HG02571 (cell line): ENCODE measurements around the gene STAC.
"Not testable (repeated sequence)": the region's sequence is repeated elsewhere in the genome, so short reads cannot be mapped to it uniquely, and the experiment has no call there.

ENCODE experiments used
- ATAC-seq: cut with Tn5 transposase; IDR thresholded peaks from one replicate; pipeline ENCODE4 v1.9.1; 2021; ENCODE audit warnings: mild to moderate bottlenecking, moderate library complexity; ENCODE audit not compliant: unreplicated experiment

STAC gene

DNA sequence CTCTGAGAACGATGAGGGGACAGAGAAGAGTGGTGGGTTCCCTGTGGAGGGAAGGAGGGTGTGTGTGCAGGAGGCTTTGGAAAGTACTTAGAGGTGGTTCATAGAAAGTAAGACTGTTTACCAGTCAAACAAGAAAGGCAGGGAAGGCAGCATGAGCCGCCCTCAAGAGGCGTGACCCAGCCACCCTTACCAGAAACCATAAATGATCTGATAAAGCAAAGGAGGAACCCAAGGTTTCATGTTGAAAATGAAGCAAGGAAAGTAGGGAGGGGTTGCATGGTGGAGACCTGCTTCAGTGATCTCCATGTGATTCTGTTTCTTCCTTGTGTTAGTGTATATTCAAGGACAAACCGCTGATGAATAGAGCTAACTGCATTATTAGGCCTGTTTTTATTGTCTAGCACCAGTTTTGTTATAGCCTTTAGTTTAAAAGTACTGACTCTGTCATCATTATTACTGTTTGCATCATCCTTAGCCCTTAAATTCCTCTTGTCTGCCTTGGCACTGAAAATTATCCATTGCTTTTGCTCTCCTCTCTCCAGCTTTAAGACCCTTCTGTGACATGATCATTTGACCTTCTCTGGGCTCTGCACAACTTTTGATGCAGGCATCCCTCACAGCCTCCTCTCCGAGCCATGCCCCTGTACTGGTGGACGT, 96.1 kb downstream of the STAC start:
- ATAC-seq: no peak

DNA sequence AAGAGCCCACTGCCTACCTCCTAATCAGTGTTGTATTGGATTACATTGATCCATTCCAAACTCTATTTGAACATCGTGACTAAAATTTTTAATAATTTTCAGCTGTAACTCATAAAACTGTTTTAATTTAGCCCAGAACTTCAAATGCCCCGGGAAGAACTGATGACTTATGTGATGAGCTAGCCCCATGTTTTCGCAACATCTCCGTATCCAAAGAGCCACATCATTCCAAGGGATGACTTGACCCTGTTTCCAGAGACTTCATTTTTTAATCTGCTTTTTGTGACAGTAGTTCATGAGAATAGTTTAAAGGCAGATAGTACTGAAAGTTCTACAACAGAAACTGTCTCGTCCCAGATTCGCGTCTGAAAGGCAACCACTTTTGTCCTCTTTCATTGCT, 97.4 kb downstream of the STAC start:
- ATAC-seq: no peak

DNA sequence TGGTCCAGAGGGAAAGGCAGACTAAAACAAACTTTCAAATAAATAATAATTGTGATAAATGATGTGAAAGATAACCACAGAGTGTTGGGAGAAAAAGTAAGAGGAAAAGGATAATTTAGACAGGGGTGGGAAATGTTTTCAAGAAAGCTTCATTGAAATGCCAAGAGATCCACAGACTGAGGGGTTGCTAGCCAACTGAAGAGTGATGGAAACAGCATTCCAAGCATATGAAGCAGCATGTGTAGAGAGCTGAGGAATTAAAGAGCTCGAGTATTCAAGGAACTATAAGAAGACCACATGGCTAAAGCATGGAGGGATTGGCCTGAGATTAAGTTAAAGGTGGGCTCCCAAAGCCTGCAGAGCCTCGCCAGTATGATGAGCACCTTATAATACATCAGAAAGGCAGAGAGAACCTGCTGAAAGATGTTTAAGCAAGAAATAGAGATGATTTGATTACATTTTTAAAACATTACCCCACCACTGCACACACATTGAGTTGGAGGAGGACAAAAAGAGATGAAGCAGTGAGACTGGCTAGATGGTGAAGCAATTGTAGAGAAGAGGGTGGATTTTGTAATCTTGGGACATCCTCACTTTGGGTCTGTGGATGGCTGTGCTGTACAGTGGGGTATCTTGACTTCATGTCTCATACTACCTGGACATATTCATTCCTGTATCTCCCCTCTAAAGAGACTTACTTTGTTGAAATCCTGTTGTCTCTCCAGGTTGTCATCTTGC, 100.8 kb downstream of the STAC start:
- no peak for ATAC-seq

DNA sequence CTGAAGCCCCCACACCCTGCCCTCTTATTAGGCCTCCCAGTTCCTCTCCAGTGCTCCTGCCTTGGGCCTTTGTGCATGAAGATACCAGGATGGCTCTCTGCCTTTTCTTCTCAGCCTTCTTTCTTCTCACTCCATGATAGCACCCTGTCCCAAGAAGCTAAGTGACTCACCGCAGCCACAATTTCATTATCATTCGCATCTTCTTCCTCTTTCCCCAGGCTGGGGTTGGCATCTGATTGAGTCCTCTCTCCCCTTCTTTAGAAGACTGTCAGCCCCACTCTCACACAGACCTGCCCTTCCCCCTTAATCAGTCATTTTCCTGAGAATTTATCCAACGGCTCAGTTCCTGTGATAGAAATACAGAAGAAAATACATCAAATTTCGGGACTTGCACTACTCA, 102.0 kb downstream of the STAC start:
- ATAC-seq: no peak

DNA sequence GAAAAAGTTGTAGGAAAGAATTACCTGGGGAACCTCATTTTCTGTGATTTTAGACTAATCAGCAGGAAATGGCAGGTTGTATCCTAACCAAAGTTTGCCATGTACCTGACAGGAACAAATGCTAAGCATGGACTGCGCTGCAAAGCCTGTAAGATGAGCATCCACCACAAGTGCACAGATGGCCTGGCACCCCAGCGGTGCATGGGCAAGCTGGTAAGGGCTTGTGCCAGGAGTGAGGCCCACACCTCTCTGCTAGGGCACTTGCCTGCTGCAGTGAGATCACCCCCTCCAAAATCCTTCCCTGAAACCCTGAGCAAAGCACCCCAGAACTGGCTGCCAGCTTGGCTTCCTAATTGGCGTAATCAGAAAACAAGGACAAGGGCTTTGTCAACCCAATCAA, 102.6 kb downstream of the STAC start:
- no peak for ATAC-seq

DNA sequence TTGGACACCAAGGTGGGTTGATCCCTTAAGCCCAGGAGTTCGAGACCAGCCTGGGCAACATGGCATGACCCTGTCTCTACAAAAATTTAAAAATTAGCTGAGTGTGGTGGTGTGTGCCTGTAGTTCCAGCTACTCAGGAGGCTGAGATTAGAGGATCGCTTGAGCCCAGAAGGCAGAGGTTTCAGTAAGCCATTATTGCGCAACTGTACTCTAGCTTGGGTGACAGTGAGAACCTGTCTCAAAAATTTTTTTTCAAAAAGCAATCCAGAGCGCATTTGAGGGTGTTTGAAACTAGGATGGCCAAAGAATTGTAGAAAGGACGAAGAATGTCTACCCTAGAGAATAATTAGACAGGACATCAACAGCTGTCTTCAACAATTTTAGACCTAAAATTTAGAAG, 103.4 kb downstream of the STAC start:
- ATAC-seq: no peak

DNA sequence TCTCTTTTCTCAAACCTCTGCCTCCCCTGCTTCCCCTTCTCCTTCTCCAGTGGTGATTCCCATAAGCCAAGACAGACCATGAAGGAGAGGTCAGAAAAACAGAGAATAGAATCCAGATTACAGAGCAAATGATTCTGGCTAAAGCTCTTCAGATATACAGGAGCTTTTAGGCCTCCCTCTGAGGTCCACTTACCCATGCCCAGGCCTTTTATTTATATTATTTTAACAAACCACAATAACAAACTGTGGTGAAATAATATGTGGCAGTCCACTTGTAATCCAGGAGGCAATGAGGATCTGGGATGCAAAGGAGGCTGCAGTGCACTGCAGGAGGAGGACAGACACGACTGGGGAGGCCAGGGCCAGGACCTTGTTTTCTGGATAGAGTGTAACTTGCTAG, 104.1 kb downstream of the STAC start:
- no peak for ATAC-seq

DNA sequence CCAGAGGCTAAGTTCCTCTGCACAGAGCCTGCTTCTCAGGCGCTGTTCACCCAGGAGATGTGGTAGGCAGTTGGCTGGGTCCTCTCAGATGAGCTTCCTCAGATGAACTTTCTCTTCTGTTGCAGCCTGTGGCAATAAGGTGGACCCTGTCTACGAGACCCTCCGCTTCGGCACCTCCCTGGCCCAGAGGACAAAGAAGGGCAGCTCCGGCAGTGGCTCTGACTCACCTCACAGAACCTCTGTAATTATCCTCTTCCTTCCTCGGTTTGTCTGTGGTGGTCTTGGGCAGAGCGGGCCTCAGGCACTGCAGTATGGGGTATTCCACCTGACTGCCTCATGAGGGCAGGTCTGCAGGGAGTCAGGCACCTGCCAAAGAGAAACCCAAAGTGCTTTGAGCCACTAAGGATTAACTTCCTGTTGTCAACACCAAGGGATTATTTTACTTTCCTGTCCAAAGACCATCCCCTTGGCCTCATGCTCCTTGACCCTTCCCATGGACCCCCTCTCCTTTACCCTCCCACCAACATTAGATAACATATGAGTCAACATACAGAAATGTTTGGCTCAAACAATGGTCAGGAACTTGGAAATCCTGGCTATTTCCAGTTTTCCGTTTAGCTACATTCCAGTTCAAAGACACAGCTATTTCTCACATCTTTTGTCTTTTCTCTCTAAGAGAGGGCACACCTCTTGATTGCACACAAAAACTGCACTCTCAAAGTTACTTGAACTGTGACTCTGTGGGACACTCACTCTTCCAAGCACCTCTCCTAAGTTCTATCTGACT, 105.9 kb downstream of the STAC start:
- ATAC-seq: no peak

DNA sequence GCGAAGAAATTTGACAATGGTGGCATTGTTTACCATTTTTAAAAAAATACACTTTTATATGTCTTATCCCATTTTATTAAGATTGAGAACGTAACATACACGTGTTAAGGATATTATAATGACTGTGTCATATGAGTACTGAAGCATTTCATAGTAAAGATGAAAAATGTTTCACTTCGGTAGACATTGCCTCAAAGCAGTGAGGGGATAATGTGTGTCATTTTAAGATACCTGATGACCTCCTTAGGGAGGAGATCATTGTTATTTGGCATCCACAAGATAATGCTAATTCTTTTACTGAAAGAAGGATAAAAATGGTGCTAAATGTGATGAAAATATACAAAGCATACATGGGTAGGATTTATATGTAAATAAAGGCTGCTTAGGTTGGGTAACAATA, 107.3 kb downstream of the STAC start:
- ATAC-seq: no peak

DNA sequence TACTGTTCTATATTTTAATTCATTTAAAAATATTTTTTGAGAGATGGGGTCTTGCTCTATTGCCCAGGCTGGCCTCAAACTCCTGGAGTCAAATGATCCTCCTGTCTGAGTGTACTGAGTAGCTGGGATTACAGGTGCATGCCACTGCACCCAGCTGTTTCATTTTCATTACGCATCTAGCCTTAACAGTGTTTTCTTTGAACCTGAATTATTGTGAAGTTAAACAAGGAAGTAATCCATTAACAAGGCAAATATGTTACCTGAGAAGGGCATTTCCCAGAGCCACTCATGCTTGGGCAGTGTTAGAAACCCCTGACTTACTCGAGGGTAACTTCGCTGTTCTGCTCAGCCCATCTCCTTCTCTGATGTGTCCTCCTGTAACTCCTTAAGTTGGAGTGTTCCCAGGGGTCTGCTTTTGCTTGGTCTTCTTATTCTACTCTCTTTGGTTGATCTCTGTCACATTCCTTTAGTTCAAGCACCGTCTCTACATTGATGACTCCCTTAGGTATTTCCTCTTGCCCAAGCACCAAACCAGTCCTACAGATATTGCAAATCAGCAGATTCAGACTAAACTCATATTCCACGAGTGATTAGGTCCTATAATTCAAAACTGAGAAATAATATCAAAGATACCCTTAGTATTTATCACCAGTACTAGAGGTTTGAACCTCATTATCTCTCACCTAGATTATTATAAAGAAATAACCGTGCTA, 107.9 kb downstream of the STAC start:
- ATAC-seq: no peak

DNA sequence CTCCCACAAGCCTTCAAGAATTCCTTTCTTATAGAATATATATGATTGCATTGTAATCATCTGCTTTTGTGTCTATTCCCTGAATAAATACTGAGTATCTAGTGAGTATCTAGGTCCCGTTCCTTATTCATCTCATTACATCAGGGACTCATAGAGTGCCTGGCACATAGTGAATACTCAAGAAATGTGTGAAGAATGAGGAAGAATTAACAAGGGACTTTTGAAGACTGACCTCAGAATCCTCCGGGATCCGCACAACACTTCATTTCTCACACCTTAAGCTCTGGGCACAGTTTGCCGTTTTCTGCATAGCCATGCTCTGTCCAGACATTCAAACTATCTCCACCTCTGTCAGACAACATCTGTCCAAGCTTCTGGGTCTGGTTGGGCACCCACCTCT, 108.8 kb downstream of the STAC start:
- no peak for ATAC-seq

DNA sequence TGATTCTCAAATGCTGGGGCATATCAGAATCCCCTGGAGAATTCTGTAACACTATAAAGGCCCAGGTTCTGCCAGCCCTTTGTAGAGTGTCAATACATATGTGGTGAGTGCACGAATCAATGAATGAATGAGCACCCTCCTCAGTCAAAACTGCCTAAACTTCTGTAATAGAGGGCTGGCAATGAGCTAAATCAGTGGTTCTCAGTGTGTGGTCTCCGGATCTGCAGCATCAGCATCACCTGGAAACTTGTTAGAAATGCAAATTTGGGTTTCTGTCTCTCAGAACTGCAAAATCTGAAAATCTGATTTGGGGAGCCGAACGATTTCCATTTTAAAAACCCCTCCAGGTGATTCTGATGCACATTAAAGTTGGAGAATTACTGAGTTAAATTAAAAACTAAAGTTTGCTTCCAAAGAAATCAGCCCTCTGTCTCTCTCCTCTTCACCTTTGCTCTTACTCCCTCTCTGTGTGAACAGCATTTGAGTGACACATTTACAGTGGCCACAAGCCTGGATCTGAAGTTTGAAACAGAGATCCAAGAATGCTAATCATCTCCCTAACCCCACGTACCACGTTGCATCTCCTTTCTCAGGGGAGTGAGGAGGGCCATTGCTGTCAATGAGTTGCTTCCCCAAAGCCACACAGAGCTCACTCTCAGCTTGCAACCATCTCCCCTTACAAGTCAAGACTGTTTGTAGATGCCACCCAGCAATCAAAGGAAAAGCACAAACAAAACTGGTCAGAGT, 109.5 kb downstream of the STAC start:
- ATAC-seq: no peak

DNA sequence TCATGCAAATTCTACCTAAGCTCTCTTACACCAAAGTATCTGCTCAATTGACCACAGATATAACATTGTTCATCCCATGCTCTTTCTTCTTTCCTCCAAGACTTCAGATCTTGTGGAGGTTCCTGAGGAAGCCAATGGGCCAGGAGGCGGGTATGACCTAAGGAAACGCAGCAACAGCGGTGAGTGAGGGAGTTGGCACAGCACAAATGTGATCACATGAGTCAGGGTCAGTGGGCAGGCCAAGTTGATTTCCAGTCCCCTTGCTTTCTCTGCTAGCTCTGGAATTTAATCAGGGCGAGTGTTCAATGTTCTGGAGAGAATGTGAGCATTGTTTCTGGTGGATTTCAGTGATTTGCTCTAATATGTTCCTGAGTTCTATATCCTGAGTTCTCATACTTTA, 112.7 kb downstream of the STAC start:
- no peak for ATAC-seq

DNA sequence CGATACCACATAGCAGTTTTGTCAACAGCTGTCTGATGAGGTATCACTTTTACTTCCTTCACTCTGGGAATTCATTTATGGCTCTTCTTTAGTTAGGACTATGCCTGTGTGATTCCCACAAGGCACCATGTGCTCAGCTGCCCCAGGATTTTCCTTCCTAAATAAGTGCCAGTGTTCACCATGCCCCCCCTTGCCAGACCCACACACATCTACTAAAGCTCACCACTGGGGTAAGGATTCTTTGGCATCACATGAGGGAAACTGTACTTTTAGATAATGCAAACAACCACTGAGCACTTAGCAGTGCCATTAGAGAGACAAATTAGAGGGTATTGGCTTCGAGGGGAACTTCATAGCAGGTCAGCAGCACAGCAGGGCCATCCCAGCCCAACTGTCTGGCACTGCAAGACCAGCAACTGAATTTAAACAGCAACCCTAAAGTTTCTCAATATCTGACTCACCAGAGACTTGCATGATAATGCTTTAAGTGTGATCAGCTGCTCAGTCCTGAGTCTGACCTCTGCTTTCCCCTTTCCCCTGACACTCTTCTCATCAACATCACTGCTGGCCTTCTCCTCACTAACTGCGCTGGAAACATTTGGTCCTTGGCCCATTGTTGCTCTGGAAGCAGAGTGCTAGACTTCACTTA, 114.3 kb downstream of the STAC start:
- ATAC-seq: no peak

DNA sequence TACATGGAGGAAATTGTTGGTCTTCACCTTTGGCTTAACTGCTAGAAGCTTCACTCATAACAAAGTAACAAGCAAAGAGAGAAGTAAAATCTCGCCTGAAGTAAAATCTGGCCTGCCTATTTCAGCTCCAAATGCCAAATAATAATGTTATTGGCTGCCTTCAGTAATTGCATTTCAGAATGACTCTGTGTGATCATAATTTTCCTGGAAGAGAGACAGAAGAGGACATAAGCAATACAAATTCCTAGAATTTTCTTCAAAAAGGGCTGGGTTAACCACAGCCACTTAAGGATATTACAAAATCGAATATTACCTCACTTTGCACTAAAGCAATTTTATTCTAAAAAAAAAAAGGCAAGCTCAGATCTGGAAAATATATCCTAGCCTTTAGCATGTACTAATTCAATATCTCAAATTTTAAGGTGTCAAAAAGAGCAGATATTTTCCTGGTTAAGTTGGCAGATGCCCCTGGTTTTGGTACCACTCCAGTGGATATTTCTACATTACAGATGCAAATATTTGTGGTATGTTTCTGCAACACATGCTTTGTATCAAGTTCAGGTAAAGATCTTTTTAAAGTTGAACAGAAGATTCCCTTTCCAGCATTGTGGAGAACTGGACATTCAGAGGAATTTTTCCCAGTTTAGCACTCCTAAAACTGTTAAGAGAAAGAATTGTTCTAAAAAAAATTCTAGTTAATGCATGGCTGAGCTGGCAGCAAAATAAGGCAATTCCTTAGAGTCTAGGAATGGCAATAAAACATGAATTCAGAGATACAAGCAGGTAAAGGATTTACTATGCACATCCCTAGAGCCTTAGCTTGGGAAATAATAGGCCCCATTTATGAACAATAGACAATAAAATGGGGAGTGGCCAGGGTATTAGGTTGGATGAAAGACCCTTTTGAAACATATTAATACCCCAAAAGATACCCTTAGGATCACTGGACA, 116.7 kb downstream of the STAC start:
- no peak for ATAC-seq

DNA sequence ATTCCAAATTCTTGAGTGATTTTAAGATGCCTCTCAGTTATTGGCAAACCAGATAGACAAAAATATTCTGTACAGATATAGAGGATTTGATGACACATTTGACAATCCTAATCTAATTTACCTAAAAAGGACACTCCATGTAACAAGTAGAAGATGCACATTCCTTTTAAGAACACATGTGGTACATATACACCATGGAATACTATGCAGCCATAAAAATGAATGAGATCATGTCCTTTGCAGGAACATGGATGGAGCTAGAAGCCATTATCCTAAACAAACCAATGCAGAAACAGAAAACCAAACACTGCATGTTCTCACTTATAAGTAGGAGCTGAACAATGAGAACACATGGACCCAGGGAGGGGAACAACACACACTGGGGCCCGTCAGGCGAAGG, 119.7 kb downstream of the STAC start:
- ATAC-seq: not testable (repeated sequence)

DNA sequence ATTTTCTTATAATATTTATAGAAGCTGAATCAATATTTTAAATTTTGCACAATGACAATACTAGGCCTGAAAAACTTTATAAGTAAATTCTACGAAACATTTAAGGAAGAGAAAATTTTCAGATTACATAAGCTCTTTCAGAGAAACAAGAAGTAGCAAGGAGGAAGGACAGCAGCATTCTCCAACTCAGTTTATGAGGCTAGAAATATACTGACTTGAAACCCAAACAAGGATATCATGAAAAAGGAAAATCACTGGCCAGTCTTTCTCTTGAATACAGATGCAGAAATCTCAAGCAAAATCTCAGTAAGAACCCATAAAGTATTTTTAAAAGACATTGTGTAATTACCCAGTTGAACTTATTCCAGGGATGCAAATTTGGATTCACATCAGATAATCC, 121.3 kb downstream of the STAC start:
- no peak for ATAC-seq

DNA sequence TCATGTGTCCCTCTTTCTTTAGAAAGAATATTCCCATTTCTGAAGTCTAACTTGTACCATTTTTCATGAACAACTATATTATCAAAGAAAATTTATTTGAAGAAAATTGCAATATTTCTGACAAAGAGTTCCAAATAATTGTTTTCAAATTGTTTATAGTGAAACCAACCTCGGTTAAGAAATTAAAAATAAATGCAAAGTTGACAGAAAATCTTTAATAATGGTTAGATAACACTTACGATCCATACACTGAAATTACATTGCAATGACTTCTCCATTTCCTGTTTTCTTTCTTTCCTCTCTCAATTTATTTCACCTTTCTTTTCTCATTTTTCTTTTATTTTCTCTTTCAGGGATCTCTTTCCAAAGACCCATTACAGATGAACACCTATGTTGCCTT, 125.1 kb downstream of the STAC start:
- ATAC-seq: no peak
